Anterior cingulate cortex (tissue), 58 donors: ENCODE results near the gene EPHB2.

Experiments used
- DNase-seq, 58 donors: peaks; one replicate each; lab custom pipeline; 2025; lab: John Stamatoyannopoulos, UW

EPHB2 gene

DNA sequence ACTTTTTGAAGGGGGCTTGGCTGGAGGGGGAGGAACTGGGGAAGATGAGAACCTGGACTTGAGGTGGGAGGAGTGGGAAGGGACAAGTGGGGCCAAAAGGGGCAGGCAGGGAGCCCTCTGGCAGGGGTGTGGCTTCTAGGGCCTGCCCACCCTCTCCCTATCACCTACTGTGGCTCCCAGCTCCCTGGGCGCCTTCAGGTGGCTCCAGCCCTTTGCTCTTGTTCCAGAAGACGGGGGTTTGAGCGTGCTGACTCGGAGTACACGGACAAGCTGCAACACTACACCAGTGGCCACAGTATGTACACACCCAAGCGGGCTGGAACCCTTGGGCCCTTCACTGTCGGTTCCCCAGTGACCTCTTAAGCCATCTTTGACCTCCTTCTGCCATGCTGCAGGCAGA, 185.5 kb downstream of the EPHB2 start:
- no peak for DNase-seq

DNA sequence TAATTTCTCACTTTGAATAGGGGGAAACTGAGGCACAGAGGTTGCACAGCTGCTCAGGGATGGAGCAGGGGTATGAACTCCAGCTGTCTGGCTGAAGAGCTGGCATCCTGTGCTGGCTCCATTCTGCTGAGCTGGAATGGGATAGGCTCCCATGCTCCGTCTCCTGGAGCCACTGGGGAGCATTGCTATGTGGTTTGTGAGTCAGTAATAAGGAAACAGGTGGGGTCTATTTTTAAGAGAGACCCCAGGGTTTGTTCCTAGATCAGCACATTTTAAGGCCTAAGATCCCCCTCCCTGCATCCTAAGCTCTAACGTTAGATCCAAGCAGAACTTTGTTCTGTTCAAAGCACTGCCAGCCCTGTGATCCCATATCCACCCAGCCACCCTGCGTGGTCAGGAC, 189.8 kb downstream of the EPHB2 start:
- no peak for DNase-seq

DNA sequence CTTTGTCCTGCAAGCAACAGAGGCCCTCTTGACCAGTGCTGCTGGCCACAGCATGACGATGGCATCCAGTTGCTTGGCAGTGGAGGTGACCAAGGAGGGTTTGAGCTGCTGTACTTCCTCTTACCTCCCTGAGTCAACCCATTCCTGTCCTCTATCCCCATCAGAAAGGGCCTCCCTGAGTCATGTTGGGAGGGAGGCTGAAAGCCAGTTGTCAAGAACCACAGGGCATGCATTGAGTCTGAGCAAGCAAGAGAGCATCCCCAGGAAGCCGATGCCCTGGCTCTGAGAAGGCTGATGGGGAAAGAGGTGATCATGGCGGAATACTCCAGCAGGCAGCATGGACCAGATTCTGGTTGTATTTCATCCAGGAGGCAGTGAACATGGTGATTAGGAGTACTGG, 192.5 kb downstream of the EPHB2 start:
- no peak for DNase-seq

DNA sequence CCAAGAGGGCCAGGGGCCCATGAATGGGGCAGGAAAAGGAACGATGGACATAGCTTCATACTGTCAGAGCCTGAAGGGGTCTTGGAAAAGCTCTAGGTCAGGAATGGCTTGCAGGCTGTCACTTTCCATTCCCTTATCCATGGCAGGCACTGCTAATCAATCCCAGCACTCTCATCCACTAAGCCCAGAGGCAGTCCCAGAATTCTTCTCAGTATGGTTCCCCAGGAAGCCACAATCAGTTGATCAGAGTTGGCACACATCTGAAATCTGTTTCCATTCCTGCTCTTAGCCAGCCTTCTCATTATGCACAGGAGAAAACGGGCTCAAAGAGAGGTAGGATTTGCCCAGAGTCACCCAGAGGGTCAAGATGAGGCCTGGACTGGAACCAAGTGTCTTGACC, 196.3 kb downstream of the EPHB2 start:
- no peak for DNase-seq

DNA sequence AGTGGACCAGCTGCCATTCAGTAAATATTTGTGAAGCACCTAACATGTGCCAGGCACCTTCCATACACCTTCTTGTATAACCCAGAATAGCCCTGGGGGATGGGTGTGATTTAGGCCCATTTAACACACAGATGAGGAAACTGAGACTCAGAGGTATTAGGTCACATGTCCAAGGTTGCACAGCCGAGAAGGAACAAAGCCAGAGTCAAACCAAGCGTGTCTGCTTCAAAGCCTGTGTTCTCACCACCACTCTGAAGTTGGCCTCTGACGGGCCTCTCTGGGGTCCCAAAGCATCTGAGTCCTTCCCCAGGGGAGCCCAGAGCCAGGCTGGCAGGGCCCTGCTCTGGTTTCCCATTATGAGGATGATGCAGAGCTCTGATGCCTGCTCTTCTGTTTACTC, 196.9 kb downstream of the EPHB2 start:
- no peak for DNase-seq

DNA sequence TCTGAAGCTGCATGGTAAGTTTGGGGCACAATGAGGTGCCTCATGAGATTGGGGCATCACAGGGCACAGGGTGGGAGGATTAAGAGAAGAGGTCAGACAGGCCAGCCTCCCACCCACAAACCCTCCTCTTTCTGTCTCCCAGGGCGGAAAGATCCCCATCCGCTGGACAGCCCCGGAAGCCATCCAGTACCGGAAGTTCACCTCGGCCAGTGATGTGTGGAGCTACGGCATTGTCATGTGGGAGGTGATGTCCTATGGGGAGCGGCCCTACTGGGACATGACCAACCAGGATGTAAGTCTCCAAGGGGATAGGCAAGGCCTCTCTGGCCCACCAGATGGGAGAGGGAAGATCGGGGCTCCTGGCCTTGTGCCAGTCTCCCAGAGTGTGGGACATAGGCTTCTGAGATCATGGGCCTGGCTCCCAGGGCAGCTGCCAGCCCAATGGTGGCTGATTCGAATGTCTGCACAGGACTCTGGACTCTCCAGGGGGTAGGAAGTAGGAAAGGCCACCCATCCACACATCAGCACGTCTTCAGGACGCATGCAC, 198.3 kb downstream of the EPHB2 start:
- DNase-seq, result no peak

DNA sequence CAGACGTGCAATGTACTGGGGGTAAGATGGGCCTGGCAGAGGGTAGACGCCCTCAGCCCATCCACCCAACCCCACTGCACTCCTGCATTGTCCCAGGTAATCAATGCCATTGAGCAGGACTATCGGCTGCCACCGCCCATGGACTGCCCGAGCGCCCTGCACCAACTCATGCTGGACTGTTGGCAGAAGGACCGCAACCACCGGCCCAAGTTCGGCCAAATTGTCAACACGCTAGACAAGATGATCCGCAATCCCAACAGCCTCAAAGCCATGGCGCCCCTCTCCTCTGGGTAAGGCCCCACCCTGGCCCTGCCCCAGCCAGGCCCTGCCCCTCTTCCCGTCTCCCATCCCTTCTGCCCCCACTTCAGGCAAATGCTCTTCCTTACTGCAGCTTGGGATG, 199.6 kb downstream of the EPHB2 start:
- DNase-seq, result no peak

DNA sequence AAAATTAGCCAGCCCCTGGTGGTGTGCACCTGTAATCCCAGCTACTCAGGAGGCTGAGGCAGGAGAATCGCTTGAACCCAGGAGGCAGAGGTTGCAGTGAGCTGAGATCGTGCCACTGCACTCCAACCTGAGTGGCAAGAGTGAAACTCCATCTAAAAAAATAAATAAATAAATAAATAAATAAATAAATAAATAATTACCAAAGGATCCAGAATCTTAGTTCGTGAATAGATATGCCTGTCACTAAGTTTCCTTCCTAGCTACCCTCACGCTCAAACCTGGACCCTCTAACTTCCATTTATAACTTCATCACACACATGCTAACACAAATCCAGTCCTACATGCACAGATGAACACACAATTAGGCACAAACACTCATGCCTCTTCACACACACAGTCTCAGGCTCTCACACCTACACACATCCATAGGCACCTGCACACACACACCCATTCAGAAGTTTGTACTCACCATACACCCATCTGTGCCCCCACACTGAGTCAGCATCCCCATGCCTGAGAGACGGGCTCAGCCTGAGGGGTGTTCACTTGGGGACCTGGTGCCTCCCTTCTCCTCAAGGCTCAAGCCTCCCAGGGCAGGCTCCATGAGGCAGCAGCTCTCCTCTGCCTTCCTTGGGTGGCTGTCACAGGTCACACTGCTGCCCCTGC, 200.5 kb downstream of the EPHB2 start:
- no peak for DNase-seq

DNA sequence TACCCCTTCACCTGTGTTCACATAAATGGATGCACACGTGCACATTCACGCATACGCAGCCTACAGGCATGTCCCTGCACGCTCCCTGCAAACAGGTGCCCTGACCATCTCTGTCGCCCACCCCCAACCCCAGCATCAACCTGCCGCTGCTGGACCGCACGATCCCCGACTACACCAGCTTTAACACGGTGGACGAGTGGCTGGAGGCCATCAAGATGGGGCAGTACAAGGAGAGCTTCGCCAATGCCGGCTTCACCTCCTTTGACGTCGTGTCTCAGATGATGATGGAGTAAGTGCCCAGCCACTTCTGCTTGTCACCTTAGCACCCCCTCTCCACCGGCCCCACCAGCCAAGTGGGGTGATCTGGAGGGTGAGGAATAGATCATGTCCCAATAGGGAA, 201.7 kb downstream of the EPHB2 start:
- DNase-seq, result no peak

DNA sequence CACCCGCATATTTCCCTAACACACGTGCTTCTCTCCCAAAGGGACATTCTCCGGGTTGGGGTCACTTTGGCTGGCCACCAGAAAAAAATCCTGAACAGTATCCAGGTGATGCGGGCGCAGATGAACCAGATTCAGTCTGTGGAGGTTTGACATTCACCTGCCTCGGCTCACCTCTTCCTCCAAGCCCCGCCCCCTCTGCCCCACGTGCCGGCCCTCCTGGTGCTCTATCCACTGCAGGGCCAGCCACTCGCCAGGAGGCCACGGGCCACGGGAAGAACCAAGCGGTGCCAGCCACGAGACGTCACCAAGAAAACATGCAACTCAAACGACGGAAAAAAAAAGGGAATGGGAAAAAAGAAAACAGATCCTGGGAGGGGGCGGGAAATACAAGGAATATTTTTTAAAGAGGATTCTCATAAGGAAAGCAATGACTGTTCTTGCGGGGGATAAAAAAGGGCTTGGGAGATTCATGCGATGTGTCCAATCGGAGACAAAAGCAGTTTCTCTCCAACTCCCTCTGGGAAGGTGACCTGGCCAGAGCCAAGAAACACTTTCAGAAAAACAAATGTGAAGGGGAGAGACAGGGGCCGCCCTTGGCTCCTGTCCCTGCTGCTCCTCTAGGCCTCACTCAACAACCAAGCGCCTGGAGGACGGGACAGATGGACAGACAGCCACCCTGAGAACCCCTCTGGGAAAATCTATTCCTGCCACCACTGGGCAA, 202.9 kb downstream of the EPHB2 start:
- DNase-seq, result no peak

DNA sequence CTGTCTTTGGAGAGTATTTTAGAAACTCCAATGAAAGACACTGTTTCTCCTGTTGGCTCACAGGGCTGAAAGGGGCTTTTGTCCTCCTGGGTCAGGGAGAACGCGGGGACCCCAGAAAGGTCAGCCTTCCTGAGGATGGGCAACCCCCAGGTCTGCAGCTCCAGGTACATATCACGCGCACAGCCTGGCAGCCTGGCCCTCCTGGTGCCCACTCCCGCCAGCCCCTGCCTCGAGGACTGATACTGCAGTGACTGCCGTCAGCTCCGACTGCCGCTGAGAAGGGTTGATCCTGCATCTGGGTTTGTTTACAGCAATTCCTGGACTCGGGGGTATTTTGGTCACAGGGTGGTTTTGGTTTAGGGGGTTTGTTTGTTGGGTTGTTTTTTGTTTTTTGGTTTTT, 203.5 kb downstream of the EPHB2 start:
- no peak for DNase-seq

DNA sequence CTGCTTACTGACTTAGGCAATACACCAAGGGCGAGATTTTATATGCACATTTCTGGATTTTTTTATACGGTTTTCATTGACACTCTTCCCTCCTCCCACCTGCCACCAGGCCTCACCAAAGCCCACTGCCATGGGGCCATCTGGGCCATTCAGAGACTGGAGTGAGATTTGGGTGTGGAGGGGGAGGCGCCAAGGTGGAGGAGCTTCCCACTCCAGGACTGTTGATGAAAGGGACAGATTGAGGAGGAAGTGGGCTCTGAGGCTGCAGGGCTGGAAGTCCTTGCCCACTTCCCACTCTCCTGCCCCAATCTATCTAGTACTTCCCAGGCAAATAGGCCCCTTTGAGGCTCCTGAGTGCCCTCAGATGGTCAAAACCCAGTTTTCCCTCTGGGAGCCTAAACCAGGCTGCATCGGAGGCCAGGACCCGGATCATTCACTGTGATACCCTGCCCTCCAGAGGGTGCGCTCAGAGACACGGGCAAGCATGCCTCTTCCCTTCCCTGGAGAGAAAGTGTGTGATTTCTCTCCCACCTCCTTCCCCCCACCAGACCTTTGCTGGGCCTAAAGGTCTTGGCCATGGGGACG, 204.1 kb downstream of the EPHB2 start:
- DNase-seq, result no peak

DNA sequence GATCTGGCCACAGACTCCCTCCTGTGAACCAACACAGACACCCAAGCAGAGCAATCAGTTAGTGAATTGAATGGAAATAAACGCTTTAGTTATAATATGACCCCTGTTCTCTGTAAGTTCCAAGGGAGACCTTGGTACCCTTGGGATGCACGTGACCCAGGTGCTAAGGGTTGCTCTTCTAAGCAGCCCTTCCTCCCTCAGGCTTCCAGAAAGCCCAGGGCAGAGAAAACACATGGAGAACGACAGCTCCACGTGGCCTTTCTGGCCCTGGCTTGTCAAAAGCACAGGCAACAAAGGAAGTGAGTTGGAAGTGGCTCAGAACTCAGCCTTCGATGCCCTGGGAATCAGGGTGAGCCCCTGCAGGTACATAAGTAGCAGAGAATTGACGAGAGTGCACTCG, 204.6 kb downstream of the EPHB2 start:
- peak in 2 of 58 donors; percentile 3 to 14 for DNase-seq

DNA sequence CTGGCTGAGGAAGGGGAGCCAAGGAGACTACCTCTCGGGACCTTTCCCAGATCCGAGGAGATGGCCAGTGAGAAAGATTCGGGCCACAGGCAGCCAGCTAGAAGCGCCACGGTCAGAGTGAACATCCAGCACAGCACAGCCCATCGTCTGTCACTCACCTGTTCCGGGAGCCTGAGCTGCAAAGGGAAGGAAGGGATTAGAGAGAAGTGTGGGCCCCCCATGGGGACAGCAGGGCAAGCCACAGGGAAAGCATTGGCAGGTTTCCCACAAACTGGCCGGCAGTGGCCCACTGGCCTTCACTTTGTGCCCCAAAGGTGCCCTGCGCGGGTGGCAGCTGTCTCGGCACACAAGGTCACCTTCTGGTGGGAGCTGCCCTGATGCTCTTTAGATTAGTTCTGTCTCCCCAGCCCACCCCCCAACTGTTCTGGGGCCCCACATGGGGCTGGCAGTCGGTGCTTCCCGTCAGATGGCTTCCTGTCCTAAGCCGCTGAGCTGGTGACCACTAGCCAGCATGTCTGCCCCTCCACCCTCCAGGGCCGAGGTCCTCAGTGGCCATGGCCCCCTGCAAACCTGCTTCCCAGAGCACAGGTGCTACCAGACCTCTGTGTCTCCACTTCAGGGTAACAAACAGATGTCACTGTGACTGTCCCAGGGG, 205.3 kb downstream of the EPHB2 start:
- DNase-seq, result peak in 3 of 58 donors; percentile 31 to 57 (median 42)

DNA sequence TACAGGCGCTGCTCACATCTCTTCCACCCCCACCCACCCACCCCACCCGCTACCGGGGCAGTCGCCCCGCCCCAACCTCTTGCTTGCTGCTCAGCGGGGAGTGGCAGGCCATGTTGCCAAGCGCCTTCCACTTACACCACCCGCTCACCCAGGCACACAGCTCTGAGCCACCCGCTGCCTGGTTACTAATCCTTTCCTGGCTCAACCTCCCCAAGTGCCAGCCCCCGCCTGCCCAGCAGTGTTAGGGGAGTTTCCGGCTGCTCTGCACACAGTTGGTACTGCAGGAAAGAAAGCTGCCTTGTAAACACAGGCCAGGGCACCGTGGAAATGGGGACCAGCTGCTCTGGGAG, 205.8 kb downstream of the EPHB2 start:
- DNase-seq, result peak in 54 of 58 donors; percentile 11 to 87 (median 48)

DNA sequence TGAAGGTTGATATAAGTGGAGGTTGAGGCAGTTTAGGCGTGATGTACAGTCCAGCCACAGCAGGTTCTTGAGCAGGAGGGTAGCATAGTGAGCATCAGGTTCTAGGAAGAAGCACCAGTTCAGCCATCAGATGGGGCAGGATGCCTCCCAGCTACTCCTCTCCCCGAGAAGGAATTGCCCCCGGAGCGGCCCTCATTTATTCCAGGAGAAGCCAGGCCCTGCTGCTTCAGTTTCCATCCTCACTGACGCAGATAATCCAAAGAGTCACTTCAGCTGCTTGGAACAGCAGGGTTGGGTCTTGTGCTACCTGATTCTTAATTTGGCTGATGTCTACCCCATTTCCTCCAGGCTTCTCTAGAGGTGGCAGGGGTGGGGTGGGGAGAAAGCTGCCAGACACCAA, 207.3 kb downstream of the EPHB2 start:
- no peak for DNase-seq

DNA sequence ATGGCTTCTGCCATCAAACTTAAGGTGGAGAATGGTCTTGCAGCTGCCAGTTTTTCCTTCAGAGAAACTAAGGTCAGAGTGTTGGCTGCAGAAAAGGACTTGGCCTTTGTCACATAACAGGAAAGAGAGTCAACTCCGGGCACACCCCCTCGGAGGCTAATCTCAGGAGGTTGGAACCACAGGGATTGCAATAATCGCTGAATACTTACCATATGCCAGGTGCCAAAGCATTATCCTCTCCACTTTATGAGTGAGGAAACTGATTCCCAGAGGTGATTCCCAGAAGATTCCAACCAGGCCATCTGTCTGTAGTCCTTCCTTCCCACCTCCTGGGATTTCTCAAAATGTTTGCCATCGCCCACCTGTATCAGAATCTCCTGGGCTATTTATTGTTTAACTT, 208.0 kb downstream of the EPHB2 start:
- no peak for DNase-seq

DNA sequence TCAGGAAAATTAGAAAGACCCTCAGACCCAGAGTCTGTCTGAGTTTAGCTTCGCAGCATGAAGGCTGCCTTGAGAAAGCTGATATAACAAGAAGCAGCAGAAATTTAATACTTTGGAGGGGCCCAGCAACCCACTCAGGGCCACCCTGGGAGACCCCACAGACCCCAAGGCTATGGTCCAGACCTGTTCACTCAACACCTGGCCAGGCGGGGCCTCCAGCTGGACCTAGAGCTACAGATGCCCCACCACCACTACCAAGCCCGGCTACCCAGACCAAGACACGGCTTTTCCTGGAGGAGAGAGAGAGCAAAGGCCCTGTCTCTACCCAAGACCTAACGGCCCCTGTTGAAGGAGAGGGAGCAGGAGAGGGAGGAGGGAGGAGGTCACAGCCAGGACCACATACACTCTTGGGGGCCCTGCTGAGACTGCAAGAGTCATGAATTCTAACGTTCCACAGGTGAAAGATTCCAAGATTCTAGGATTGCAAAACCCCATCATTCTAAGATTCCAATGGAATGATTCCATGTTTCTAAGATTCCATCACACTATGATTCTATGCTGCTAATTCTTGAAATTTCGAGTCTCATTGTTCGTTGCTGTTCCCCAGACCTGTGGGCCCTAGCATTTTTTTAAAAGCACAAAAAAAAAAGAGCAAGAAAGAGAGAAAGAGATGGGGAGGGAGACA, 208.8 kb downstream of the EPHB2 start:
- no peak for DNase-seq

DNA sequence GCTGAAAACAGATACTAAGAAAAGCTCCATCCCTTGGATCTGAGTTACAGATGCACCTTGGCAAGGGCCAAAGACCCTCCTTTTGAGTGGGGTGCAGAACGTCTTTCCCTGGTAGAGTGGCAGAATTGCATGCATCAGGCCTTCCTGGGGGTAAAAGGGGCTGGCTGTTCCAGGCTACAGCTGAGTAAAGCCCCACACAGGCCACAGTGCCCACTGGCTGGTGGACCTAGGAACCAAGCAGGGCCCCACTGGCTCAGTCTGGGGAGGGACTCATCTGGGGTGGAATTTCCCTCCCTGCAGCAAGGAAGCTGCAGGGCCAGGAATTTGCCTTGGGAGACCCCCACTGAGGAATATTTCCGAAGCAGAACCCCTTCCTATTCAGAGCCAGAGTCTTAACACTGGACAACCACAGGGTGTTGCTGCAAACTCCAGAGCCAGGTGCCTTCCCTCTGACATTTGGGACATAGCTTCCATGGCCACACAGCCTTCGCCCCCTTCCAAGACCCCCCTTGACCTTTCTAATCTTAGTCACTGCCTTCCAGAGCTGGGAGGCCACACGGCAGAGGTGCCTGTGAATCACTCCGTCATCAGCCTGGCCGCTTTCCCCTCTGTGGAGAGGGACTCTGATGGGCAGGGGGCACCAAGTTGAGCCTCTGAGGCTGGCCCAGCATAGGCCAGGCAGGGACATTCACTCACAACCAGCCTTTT, 209.5 kb downstream of the EPHB2 start:
- DNase-seq, result no peak
